Transverse colon (tissue), 4 donors: ENCODE results near the gene PJA1.

Experiments used
- CTCF ChIP-seq, 5 experiments: fragments of 200-600 bp in 3 of 5; fragments of 450-650 bp in 2 of 5; sonication (generic) in 3 of 5; IDR thresholded peaks; 1 replicate in 2 of 5; 2 replicates in 3 of 5; pipeline ENCODE4 v1.5.1; 2016 to 2017; ENCODE audit warnings: antibody characterized with exemption in 5 of 5, inconsistent platforms in 3 of 5, mild to moderate bottlenecking in 2 of 5, moderate library complexity in 1 of 5
- POLR2AphosphoS5 ChIP-seq, 3 donors: sonication (generic); formaldehyde crosslinking; IDR thresholded peaks; one replicate each; pipeline ENCODE4 v1.6.1; 2016; ENCODE audit warnings: antibody characterized with exemption in 3 of 3

- TF ChIP-seq POLR2AphosphoS5 (IDR thresholded peaks at IDR 0.05): no peak
- no peak for TF ChIP-seq CTCF (IDR thresholded peaks at IDR 0.05)
These were observed 51.5 kb downstream of the PJA1 start for GRCh38 chrX:69113723-69114122.
